ENCODE results near the gene CHRM1. TPM values are rescaled to one million over a fixed set of nuclear protein-coding genes. Genes with fewer than 3 reads are reported as not detected.
A peak's percentile ranks its signal among the peaks of the same experiment; 100 is the strongest.

CHRM1 gene
- total RNA-seq, 6 experiments from 2014 or later = not detected

- ATAC-seq (peak; percentile 1 to 7 (median 6)), DNase-seq (no peak)
- Histone ChIP-seq H3K36me3 (peaks cover 0 to 30% (median 13%) of the 10 kb centered on the region in 4 donors), H3K4me1 (peaks cover 0 to 50% (median 21%) of the 10 kb centered on the region in 4 donors), H3K27ac (peak overlapping the region; percentile 93 to 99 (median 93)), H3K27me3 (no peaks in the 10 kb centered on the region), H3K9me3 (no peaks in the 10 kb centered on the region), H3K4me3 (peak overlapping the region; percentile 96 to 100 (median 98))
- 0% methylated on average over 15 of the region's 16 CpGs for WGBS (ENCODE audit: insufficient coverage, low coverage, low lambda C conversion rate, missing lambda C conversion rate)
- intact Hi-C loops (cut with DNase I) = no loop called here
- TF ChIP-seq CTCF (IDR thresholded peaks at IDR 0.05) (no peak), POLR2A (IDR thresholded peaks at IDR 0.05) (no peak)
Observed at GRCh38 chr11:62880231-62880802, 40.8 kb downstream of the CHRM1 start.

- peaks cover 0 to 51% (median 21%) of the 10 kb centered on the region in 4 donors for H3K4me1 ChIP-seq
- intact Hi-C loops (cut with DNase I) = no loop called here
- no peak overlapping the region for H3K4me3 ChIP-seq
Observed at GRCh38 chr11:62879235-62879978, 41.8 kb downstream of the CHRM1 start.

DNA sequence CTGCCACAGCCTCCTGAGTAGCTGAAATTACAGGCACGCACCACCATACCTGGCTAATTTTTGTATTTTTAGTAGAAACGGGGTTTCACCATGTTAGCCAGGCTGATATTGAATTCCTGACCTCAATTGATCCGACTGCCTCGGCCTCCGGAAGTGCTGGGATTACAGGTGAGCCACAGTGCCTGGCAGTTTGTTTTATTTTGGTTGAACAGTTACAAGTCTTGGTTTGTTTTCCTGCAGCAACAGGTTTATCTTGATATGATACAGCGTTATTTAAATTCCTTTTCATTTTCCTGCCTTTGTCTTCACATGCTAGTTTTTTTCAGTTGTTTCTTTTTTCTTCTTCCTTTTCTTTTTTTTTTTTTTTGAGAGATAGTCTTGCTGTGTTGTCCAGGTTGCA, 44.5 kb downstream of the CHRM1 start:
- no peak for TF ChIP-seq CTCF (IDR thresholded peaks at IDR 0.05)
- H3K36me3 ChIP-seq = no peaks in the 10 kb centered on the region
- no peaks in the 10 kb centered on the region for H3K27me3 ChIP-seq
- peaks cover 0 to 34% (median 14%) of the 10 kb centered on the region in 4 donors for H3K4me1 ChIP-seq
- peak overlapping the region in 2 of 3 donors; percentile 11 to 57 for H3K27ac ChIP-seq
- ATAC-seq = peak in 3 of 4 donors; percentile 4 to 19 (median 6)
- DNase-seq = peak in 2 of 3 donors; percentile 42 to 60
- intact Hi-C loops (cut with DNase I) = no loop called here
- 9% methylated on average over 3 of the region's 6 CpGs for WGBS (ENCODE audit: insufficient coverage, low coverage, low lambda C conversion rate, missing lambda C conversion rate)
- H3K4me3 ChIP-seq = no peak overlapping the region
- H3K9me3 ChIP-seq = no peaks in the 10 kb centered on the region

More at GRCh38 chr11:62879235-62879978, 41.8 kb downstream of the CHRM1 start:
- TF ChIP-seq POLR2A (IDR thresholded peaks at IDR 0.05) (no peak), CTCF (IDR thresholded peaks at IDR 0.05) (no peak)
- H3K27ac ChIP-seq = peak overlapping the region; percentile 93 to 99 (median 93)
- whole genome bisulfite sequencing (ENCODE audit: insufficient coverage, low coverage, low lambda C conversion rate, missing lambda C conversion rate) = 56% methylated on average over 7 of the region's 7 CpGs
- peaks cover 0 to 20% (median 9%) of the 10 kb centered on the region in 4 donors for H3K36me3 ChIP-seq
- no peaks in the 10 kb centered on the region for H3K9me3 ChIP-seq
- H3K27me3 ChIP-seq = no peaks in the 10 kb centered on the region
- DNase-seq (no peak), ATAC-seq (no peak)

DNA sequence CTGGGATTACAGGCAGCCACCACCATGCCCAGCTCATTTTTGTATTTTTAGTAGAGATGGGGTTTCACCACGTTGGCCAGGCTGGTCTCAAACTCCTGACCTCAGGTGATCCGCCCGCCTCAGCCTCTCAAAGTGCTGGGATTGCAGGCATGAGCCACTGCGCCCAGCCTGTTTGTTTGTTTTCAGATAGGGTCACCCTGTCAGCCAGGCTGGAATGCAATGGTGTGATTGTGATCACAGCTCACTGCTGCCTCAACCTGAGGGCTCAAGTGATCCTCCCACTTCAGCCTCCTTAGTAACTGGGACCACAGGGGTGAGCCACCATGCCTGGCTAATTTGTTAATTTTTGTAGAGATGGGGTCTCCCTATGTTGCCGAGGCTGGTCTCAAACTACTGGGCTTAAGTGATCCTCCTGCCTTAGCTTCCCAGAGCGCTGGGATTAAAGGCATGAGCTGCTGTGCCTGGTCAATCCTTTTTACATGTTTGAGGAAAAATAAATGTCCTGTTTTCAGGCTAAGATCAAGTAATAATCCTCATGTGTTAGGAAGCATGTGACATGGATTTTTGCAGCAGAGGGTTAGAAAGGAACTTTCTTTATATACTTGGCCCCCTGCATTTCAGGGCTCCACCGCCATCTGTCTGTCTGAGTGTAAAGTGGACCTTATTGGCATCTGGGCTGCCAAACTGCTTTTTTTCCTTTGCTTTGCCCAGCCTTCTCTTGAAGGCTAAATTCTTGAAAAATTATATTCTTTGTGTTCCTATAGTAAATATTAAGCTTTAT, 45.3 kb downstream of the CHRM1 start:
- no peak for TF ChIP-seq CTCF (IDR thresholded peaks at IDR 0.05)
- no peak for TF ChIP-seq POLR2A (IDR thresholded peaks at IDR 0.05)
- Histone ChIP-seq H3K36me3 (no peaks in the 10 kb centered on the region), H3K9me3 (no peaks in the 10 kb centered on the region), H3K27me3 (no peaks in the 10 kb centered on the region), H3K4me3 (no peak overlapping the region), H3K27ac (peak overlapping the region in 1 of 3 donors; percentile 57), H3K4me1 (peaks cover 0 to 34% (median 14%) of the 10 kb centered on the region in 4 donors)
- peak in 3 of 4 donors; percentile 20 to 43 (median 33) for ATAC-seq
- DNase-seq = peak in 1 of 3 donors; percentile 35
- WGBS (ENCODE audit: insufficient coverage, low coverage, low lambda C conversion rate, missing lambda C conversion rate) = 59% methylated on average over 3 of the region's 7 CpGs
- intact Hi-C loops (cut with DNase I) = no loop called here
